Measurements from ENCODE around the gene MAPK8IP1.

GRCh38 chr11:45870706-45871105 is 14.7 kb upstream of the MAPK8IP1 start:
- TF ChIP-seq CTCF (IDR thresholded peaks at IDR 0.05), result no peak
- no peak for TF ChIP-seq POLR2AphosphoS5 (IDR thresholded peaks at IDR 0.05)

Measured in sigmoid colon (tissue), 4 donors.